Mammary epithelial cell (primary cell): ENCODE results near the gene FCHSD2.

Experiments used
- CTCF ChIP-seq, 2 donors: IDR thresholded peaks in 1 of 2; conservative IDR thresholded peaks in 1 of 2; 2 replicates each; pipeline ENCODE4 v1.5.1; 2011 to 2012; ENCODE audit warnings: inconsistent platforms in 2 of 2, low read length in 2 of 2, mild to moderate bottlenecking in 2 of 2, control low read depth in 1 of 2, low read depth in 1 of 2; ENCODE audit not compliant: insufficient read depth in 1 of 2; ENCODE audit errors: extremely low read depth in 1 of 2
- EZH2 ChIP-seq: IDR thresholded peaks from 2 replicates; pipeline ENCODE4 v1.6.1; 2012; ENCODE audit warnings: low read length, inconsistent platforms, borderline replicate concordance

GRCh38 chr11:72935700-72936099 lies 206.4 kb downstream of the FCHSD2 start:
- TF ChIP-seq CTCF (conservative IDR thresholded peaks at IDR 0.05 in 1 of 2, IDR thresholded peaks at IDR 0.05 in 1 of 2; ENCODE audit: extremely low read depth in 1 of 2, insufficient read depth in 1 of 2, low read depth in 1 of 2, low read length in 2 of 2) (no peak), EZH2 (no peak)
